ENCODE data around the gene KRT7.
"Not testable (repeated sequence)": the region's sequence is repeated elsewhere in the genome, so short reads cannot be mapped to it uniquely, and the experiment has no call there.

The KRT7 gene

DNA sequence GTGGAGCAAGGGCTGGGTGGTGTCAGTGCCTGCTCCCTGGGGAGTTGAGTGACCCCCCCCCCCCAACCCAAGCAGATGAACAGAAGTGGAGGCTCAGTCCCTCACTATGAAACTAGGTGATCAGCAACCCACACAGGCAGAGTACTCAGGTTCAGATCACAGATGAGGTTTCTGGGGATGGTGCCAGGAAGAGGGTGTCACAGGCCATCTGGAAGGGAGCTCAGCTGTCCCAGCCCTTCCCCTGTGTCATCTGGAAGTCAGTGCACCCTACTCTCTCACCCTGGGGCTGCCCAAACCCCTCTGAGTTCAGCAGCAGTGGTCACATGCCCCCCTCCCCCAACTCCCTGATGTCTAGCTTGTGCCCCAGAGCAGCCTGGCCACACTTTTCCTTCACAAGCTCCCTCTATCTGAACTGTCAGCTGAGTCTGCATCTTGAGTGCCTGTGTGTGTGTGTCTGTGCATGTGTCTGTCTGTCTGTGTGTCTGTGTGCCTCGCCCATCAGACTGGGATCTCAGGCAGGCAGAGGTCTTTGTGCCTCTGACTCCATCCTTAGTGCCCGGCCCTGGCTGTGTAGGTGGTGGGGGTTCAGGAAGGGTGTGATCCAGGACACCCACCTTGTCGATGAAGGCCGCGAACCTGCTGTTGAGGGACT, 57.6 kb downstream of the KRT7 start:
- H3K4me3 ChIP-seq (ENCODE audit: low read depth, low read length); DNase-seq; H3K9me3 ChIP-seq; H3K4me1 ChIP-seq; H3K27me3 ChIP-seq; H3K36me3 ChIP-seq: not testable (repeated sequence)

DNA sequence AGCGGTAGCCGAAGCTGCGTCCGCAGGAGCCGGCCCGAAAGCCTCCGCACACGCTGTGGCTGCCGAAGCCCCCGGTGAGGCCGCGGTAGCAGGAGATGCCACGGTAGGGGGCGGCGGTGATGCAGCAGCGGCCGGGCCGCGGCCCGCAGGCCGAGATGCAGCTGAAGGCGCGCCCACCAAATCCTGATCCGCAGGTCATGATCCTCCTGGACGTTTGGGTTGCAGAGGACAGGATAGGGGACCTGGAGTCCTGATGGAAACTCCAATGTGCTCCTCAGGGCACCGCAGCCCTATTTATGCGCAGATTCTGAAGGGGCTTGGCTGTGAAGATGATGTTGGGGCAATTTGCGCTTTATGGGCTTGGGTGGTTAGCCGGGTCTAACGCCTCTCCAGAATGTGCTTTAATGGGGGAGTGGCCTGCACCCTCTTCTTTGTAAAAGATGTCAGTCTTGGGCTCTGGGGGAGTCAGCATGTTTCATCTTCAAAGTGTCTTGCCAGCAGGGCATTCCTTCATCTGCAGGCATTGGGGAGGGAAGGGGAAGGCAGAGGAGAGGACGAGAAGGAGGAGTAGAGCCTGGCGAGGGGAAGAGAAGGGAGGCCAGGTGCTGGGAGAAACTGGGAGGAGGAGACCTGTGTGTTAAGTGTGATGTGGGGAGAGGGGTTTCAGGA, 58.4 kb downstream of the KRT7 start, which contains the start of gene KRT81:
KRT81 (minus strand) TSS at position 268 of the 669 bp plus-strand sequence; CDS start at position 199, 69 bp downstream.
- no peaks in the 10 kb centered on the region for H3K27me3 ChIP-seq
- no peaks in the 10 kb centered on the region; the same call in 1 of the 2 replicates for H3K9me3 ChIP-seq
- TF ChIP-seq, protein P1, sequence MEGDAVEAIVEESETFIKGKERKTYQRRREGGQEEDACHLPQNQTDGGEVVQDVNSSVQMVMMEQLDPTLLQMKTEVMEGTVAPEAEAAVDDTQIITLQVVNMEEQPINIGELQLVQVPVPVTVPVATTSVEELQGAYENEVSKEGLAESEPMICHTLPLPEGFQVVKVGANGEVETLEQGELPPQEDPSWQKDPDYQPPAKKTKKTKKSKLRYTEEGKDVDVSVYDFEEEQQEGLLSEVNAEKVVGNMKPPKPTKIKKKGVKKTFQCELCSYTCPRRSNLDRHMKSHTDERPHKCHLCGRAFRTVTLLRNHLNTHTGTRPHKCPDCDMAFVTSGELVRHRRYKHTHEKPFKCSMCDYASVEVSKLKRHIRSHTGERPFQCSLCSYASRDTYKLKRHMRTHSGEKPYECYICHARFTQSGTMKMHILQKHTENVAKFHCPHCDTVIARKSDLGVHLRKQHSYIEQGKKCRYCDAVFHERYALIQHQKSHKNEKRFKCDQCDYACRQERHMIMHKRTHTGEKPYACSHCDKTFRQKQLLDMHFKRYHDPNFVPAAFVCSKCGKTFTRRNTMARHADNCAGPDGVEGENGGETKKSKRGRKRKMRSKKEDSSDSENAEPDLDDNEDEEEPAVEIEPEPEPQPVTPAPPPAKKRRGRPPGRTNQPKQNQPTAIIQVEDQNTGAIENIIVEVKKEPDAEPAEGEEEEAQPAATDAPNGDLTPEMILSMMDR (IDR thresholded peaks at IDR 0.05; ENCODE audit: low read depth, low read length): no peak
- no peaks in the 10 kb centered on the region for H3K36me3 ChIP-seq
- DNase-seq: no peak
- no peak within 1 kb of the TSS for H3K4me3 ChIP-seq (ENCODE audit: low read depth, low read length)
- H3K4me1 ChIP-seq: no peaks in the 10 kb centered on the region

DNA sequence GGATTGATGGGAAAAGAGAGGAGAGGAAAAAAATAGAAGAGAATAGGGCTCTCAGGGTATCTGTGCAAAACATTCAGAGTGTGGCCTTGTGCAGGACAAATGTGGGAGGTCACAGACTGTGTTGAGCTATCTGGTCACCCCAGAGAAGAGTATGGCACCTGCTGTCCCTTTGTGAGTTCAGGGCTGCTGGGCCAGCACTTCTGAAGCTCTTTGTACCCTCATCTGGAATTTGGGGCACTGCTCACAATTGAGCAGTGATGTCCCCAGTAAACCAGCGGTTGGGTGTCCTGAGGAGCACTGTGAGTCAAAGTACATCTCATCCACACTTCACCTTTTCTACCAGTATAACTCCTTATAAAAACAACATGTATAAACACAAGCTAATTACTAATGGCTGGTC, 60.9 kb downstream of the KRT7 start:
- H3K4me1 ChIP-seq: no peaks in the 10 kb centered on the region
- TF ChIP-seq, protein P1 (IDR thresholded peaks at IDR 0.05; ENCODE audit: low read depth, low read length): no peak

DNA sequence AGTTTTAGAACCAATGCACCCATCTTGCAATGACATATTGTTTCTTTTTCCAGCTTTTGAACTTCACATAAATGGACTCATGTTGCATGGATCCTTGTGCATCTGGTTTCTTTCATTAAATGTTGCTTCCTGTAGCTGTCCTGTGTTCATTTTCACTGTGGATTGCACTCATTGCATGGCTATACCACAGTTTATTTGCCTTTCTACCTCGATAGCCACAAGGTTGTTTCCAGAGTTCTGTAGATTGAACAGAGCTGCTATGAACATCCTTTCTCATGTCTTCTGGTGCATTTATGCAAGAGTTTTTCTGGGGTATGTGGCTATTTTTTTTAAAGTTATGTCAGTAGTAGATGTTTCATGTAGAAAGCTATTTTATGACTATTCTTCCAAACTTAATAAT, 61.8 kb downstream of the KRT7 start:
- TF ChIP-seq, protein P1 (IDR thresholded peaks at IDR 0.05; ENCODE audit: low read depth, low read length): no peak
- Histone ChIP-seq H3K4me1 (no peaks in the 10 kb centered on the region), H3K36me3 (no peaks in the 10 kb centered on the region), H3K27me3 (no peaks in the 10 kb centered on the region), H3K9me3 (no peaks in the 10 kb centered on the region), H3K4me3 (ENCODE audit: low read depth, low read length) (no peak overlapping the region)
- no peak for DNase-seq

More for the DNA sequence above, 60.9 kb downstream of the KRT7 start:
- Histone ChIP-seq H3K9me3 (no peaks in the 10 kb centered on the region), H3K4me3 (ENCODE audit: low read depth, low read length) (no peak overlapping the region), H3K27me3 (no peaks in the 10 kb centered on the region), H3K36me3 (no peaks in the 10 kb centered on the region)
- DNase-seq: no peak

DNA sequence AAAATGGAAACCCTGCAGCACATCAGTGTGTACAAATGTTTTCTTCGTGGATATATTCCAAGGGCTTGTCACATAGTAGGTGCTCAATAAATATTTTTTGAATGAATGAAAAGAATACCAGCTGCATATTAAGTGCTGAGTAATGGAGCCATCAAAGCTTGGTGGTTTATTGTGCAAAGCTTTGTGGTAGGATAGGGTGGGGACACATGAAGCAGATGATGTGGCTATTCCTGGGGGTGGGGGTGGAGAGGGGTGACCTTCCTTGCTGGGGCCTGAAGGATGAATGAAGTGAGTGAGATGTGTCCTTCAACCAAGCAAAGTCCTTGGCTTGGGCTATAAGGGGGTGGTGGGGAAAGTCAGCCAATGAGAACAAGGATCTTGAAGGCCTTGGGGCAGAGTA, 62.6 kb downstream of the KRT7 start:
- Histone ChIP-seq H3K9me3 (no peaks in the 10 kb centered on the region), H3K27me3 (no peaks in the 10 kb centered on the region), H3K36me3 (no peaks in the 10 kb centered on the region), H3K4me1 (no peaks in the 10 kb centered on the region), H3K4me3 (ENCODE audit: low read depth, low read length) (no peak overlapping the region)
- DNase-seq: no peak
- TF ChIP-seq, protein P1 (IDR thresholded peaks at IDR 0.05; ENCODE audit: low read depth, low read length): no peak

DNA sequence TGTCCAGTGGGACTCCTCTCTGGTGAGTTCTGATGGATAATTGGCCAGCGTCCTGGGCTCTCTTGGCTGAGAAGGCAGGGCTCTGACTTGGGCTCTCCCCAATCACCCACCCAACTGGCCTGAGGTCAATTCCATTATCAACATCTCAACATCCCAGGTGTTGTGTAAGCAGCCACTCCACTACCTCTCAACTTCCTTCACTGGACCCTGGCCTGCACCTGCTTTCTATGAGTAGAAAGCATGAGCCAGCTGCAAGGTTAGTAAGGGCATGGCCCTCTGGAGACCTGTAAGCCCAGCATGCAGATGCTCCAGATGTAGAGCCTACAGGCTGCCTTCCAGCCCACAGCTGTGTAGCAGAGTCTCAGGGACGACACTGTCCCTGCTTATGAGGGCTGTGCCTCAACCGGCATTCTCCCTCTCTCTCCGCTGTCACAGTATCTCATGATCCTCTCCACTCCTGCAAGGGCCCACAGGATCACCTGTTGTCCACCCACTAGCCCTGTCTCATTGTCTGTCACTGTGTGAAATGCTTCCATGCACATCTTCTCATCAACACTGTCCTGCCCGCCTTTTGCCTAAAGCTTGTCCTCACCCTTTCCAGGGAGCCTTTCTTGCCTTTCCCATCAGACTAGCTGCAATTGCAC, 63.7 kb downstream of the KRT7 start:
- Histone ChIP-seq H3K4me1 (no peaks in the 10 kb centered on the region), H3K4me3 (ENCODE audit: low read depth, low read length) (no peak overlapping the region), H3K27me3 (no peaks in the 10 kb centered on the region), H3K36me3 (no peaks in the 10 kb centered on the region), H3K9me3 (no peaks in the 10 kb centered on the region)
- TF ChIP-seq, protein P1 (IDR thresholded peaks at IDR 0.05; ENCODE audit: low read depth, low read length): no peak
- DNase-seq: peak; percentile 2
